ENCODE data around the gene PRC1.

DNA sequence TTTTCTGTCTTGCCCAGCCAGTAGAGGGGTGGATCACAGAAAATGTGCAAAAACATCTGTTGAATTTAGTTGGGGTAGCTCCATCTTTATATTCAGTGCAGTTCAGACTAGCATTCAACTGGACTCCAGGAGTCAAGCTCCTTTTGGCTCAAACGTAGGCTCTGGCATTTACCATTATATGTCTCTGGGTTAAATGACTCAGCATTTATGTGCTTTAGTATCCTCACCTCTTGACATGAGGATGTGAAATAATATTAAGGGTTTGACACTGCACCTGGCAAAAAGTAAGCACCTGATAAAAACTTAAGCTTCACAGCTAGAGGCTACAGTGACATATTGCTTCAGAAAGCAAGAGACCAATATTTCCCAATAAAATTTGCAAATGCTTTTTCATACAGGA, 14.8 kb downstream of the PRC1 start:
- TF ChIP-seq CTCF (IDR thresholded peaks at IDR 0.05) (no peak), POLR2A (IDR thresholded peaks at IDR 0.05) (no peak)

All from breast epithelium (tissue), 3 donors.